ENCODE measurements around the gene CAPN11. TPM values are rescaled to one million over a fixed set of nuclear protein-coding genes. Genes with fewer than 3 reads are reported as not detected.
"Not testable (repeated sequence)": the region's sequence is repeated elsewhere in the genome, so short reads cannot be mapped to it uniquely, and the experiment has no call there.

Gene CAPN11
- total RNA-seq, 1 donor from 2014 or later: 2.0 TPM

- no peak for TF ChIP-seq CTCF (IDR thresholded peaks at IDR 0.05)
These were observed 22.3 kb downstream of the CAPN11 start for GRCh38 chr6:44180886-44181285.

DNA sequence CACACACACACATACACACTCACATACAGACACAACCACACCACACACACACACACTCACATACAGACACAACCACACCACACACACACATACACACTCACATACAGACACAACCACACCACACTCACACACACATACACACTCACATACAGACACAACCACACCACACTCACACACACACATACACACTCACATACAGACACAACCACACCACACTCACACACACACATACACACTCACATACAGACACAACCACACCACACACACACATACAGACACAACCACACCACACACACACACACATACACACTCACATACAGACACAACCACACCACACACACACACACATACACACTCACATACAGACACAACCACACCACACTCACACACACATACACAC lies 23.2 kb downstream of the CAPN11 start:
- intact Hi-C loops (cut with DNase I); H3K36me3 ChIP-seq: not testable (repeated sequence)

More at GRCh38 chr6:44180886-44181285, 22.3 kb downstream of the CAPN11 start:
- Histone ChIP-seq H3K4me1 (no peaks in the 10 kb centered on the region), H3K27ac (no peak overlapping the region), H3K4me3 (no peak overlapping the region), H3K9me3 (no peaks in the 10 kb centered on the region), H3K27me3 (no peaks in the 10 kb centered on the region), H3K36me3 (no peaks in the 10 kb centered on the region)
- intact Hi-C loops (cut with DNase I): no loop called here
- DNase-seq (ENCODE audit: extremely low spot score in 2 of 2): no peak

DNA sequence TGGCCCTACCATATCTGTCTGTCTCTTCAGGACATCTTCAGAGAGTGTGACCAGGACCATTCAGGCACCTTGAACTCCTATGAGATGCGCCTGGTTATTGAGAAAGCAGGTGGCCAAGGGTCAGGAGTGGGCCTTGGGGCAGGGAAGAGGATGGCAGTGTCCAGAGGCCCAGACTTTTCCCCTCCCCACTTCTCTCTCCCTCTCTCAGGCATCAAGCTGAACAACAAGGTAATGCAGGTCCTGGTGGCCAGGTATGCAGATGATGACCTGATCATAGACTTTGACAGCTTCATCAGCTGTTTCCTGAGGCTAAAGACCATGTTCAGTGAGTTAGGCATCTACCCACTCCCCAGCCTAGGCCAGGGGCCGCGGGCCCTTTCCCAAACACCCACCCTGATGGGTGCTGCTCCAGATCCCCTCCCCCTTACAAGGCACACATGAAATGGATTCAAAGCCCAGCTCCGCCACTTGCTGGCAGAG lies 24.3 kb downstream of the CAPN11 start:
- Histone ChIP-seq H3K36me3 (no peaks in the 10 kb centered on the region), H3K27me3 (no peaks in the 10 kb centered on the region), H3K4me1 (no peaks in the 10 kb centered on the region), H3K27ac (no peak overlapping the region), H3K9me3 (no peaks in the 10 kb centered on the region), H3K4me3 (no peak overlapping the region)
- DNase-seq (ENCODE audit: extremely low spot score in 2 of 2): no peak
- no peak for TF ChIP-seq POLR2A (IDR thresholded peaks at IDR 0.05)
- TF ChIP-seq CTCF (IDR thresholded peaks at IDR 0.05): no peak
- no peak for TF ChIP-seq POLR2AphosphoS5 (IDR thresholded peaks at IDR 0.05; ENCODE audit: insufficient read depth in 1 of 2, low read depth in 1 of 2)
- intact Hi-C loops (cut with DNase I): no loop called here

More for the DNA sequence above, 23.2 kb downstream of the CAPN11 start:
- not testable (repeated sequence) for H3K27ac ChIP-seq; H3K4me3 ChIP-seq; DNase-seq (ENCODE audit: extremely low spot score in 2 of 2); H3K9me3 ChIP-seq; H3K4me1 ChIP-seq; H3K27me3 ChIP-seq

DNA sequence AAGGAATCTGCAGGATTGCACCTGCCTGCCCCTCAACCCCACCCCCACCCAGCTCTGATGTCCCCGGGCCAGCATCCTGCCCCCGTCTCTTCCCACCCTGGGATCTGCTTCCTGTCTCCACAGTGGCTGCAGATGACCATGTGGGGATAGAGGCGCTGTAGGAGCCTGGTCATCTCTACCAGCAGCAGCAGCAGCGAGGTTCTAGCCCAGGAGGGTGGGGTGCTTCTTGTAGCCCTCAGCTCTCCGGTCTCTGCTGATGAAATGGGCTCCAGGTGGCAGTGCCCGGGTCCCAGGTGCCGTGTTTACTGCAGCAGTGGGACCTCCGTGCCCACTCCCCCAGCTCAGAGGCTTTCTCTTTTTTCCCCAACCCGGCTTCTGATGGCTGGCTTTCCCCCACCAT lies 25.2 kb downstream of the CAPN11 start:
- TF ChIP-seq CTCF (IDR thresholded peaks at IDR 0.05) (no peak), POLR2A (IDR thresholded peaks at IDR 0.05) (no peak), POLR2AphosphoS5 (IDR thresholded peaks at IDR 0.05; ENCODE audit: insufficient read depth in 1 of 2, low read depth in 1 of 2) (no peak)
- DNase-seq (ENCODE audit: extremely low spot score in 2 of 2): no peak
- intact Hi-C loops (cut with DNase I): no loop called here
- Histone ChIP-seq H3K4me3 (no peak overlapping the region), H3K27ac (no peak overlapping the region), H3K4me1 (no peaks in the 10 kb centered on the region), H3K36me3 (no peaks in the 10 kb centered on the region), H3K9me3 (no peaks in the 10 kb centered on the region), H3K27me3 (no peaks in the 10 kb centered on the region)

DNA sequence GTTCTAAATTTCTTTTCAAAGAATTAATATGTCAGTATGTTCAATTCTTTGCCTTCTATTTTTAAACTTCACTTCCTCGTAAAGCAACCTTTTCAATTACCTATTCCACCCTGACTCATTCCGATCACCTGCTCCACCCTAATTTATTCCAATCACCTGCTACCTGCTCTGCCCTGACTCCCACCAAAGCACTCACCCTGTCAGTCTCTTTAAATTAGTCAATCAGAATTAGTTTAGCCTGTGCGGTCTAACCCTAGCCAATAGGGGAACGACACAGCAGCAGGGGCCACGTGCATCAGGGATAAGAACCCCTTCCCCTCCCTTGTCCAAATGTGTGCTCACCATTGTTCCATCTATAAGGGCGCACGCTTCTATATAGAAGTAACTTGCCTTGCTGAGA lies 26.7 kb downstream of the CAPN11 start:
- H3K4me3 ChIP-seq; DNase-seq (ENCODE audit: extremely low spot score in 2 of 2); intact Hi-C loops (cut with DNase I); H3K4me1 ChIP-seq; H3K9me3 ChIP-seq; H3K36me3 ChIP-seq; H3K27ac ChIP-seq; H3K27me3 ChIP-seq: not testable (repeated sequence)

- no peaks in the 10 kb centered on the region for H3K36me3 ChIP-seq
- H3K9me3 ChIP-seq: no peaks in the 10 kb centered on the region
- H3K27ac ChIP-seq: no peak overlapping the region
- no peaks in the 10 kb centered on the region for H3K27me3 ChIP-seq
- intact Hi-C loops (cut with DNase I): no loop called here
- no peak for TF ChIP-seq CTCF (IDR thresholded peaks at IDR 0.05)
- no peak for TF ChIP-seq POLR2AphosphoS5 (IDR thresholded peaks at IDR 0.05; ENCODE audit: insufficient read depth in 1 of 2, low read depth in 1 of 2)
- no peak overlapping the region for H3K4me3 ChIP-seq
- H3K4me1 ChIP-seq: no peaks in the 10 kb centered on the region
- DNase-seq (ENCODE audit: extremely low spot score in 2 of 2): no peak
These were observed 27.5 kb downstream of the CAPN11 start for GRCh38 chr6:44185953-44186634.

All from vagina (tissue), 2 donors.